HUES6 (cell line): ENCODE data around the gene SHC1.
A peak's percentile ranks its signal among the peaks of the same experiment; 100 is the strongest.

Experiments used
- H3K27ac ChIP-seq: 2 replicates; pipeline ENCODE4 v1.7.0; 2013; ENCODE audit warnings: low read depth, mild to moderate bottlenecking, low read length, inconsistent platforms
- H3K27me3 ChIP-seq: 2 replicates; pipeline ENCODE4 v1.6.1; 2013; ENCODE audit warnings: low read length; ENCODE audit not compliant: control insufficient read depth, insufficient read depth
- H3K36me3 ChIP-seq: 2 replicates; pipeline ENCODE4 v1.6.1; 2013; ENCODE audit warnings: low read length; ENCODE audit not compliant: control insufficient read depth, insufficient read depth
- H3K4me1 ChIP-seq: 2 replicates; pipeline ENCODE4 v1.6.1; 2013; ENCODE audit warnings: low read length; ENCODE audit not compliant: control insufficient read depth, insufficient read depth
- H3K4me3 ChIP-seq: 2 replicates; pipeline ENCODE4 v1.5.1; 2013; ENCODE audit warnings: low read depth, low read length
- H3K9ac ChIP-seq: one replicate; pipeline ENCODE4 v1.6.1; 2013; ENCODE audit warnings: mild to moderate bottlenecking, low read length
- H3K9me3 ChIP-seq: 2 replicates; pipeline ENCODE4 v1.6.1; 2013; ENCODE audit warnings: low read depth, low read length; ENCODE audit not compliant: control insufficient read depth, insufficient read depth

The SHC1 gene

GRCh38 chr1:154969246-154969645, 1.3 kb downstream of the SHC1 start:
- no peaks in the 10 kb centered on the region for H3K27me3 ChIP-seq
- H3K4me1 ChIP-seq, result peaks cover 23% of the 10 kb centered on the region
- peak overlapping the region; percentile 90 for H3K9ac ChIP-seq
- H3K27ac ChIP-seq, result no peak overlapping the region
- no peaks in the 10 kb centered on the region for H3K9me3 ChIP-seq
- H3K4me3 ChIP-seq, result peak overlapping the region; percentile 65
- peaks cover 45% of the 10 kb centered on the region for H3K36me3 ChIP-seq

- H3K9ac ChIP-seq, result peak overlapping the region; percentile 90
- H3K36me3 ChIP-seq, result peaks cover 50% of the 10 kb centered on the region
- peaks cover 23% of the 10 kb centered on the region for H3K4me1 ChIP-seq
Measured at GRCh38 chr1:154968731-154969130, 1.8 kb downstream of the SHC1 start.

GRCh38 chr1:154967331-154967950, 3.1 kb downstream of the SHC1 start:
- no peak overlapping the region for H3K9ac ChIP-seq
- H3K36me3 ChIP-seq, result peaks cover 59% of the 10 kb centered on the region
- no peaks in the 10 kb centered on the region for H3K27me3 ChIP-seq
- no peak overlapping the region for H3K27ac ChIP-seq
- H3K4me3 ChIP-seq, result no peak overlapping the region
- H3K9me3 ChIP-seq, result no peaks in the 10 kb centered on the region
- H3K4me1 ChIP-seq, result peaks cover 20% of the 10 kb centered on the region

More at GRCh38 chr1:154968731-154969130, 1.8 kb downstream of the SHC1 start:
- Histone ChIP-seq H3K27me3 (no peaks in the 10 kb centered on the region), H3K27ac (peak overlapping the region; percentile 18; the same call in 1 of the 2 replicates), H3K9me3 (no peaks in the 10 kb centered on the region), H3K4me3 (peak overlapping the region; percentile 65)

- Histone ChIP-seq H3K27ac (no peak overlapping the region), H3K9me3 (no peaks in the 10 kb centered on the region), H3K27me3 (no peaks in the 10 kb centered on the region), H3K4me1 (peaks cover 9% of the 10 kb centered on the region), H3K36me3 (peaks cover 59% of the 10 kb centered on the region), H3K4me3 (no peak overlapping the region), H3K9ac (no peak overlapping the region)
Measured at GRCh38 chr1:154966111-154966510, 4.4 kb downstream of the SHC1 start.

- Histone ChIP-seq H3K27ac (no peak overlapping the region), H3K9me3 (no peaks in the 10 kb centered on the region), H3K27me3 (no peaks in the 10 kb centered on the region), H3K9ac (no peak overlapping the region), H3K4me1 (peaks cover 14% of the 10 kb centered on the region), H3K4me3 (no peak overlapping the region), H3K36me3 (peaks cover 63% of the 10 kb centered on the region)
Measured at GRCh38 chr1:154964359-154964758, 6.2 kb downstream of the SHC1 start.

GRCh38 chr1:154963643-154964042, 6.9 kb downstream of the SHC1 start:
- Histone ChIP-seq H3K27ac (no peak overlapping the region), H3K4me3 (no peak overlapping the region), H3K9ac (no peak overlapping the region), H3K4me1 (peaks cover 9% of the 10 kb centered on the region), H3K27me3 (no peaks in the 10 kb centered on the region), H3K9me3 (no peaks in the 10 kb centered on the region), H3K36me3 (peaks cover 69% of the 10 kb centered on the region)

DNA sequence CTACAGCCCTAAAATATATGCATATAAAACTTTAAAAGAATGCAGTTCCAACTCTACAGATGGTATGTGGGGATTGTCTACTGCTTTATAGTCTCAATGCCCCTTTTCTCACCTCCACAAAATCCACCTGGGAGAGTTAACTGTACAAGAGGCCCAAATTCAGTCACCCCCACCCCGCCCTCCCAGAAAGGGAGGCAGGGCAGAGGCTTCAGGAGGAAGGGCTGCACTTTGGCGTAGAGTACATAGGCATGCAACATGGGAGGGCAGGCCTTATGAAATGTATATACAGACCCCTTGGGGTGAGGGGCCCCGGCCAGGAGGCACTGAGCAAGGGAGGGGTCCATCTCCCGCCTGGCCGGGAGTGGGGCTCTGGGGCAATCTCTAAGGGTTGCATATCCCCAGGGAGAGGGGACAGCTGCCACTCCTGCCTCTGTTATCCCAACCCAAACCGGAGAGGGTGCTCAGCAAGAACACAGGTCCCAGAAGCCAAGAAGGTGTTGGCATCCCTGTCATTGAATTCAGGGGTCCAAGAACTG, 7.7 kb downstream of the SHC1 start:
- no peak overlapping the region for H3K9ac ChIP-seq
- H3K4me1 ChIP-seq, result peaks cover 7% of the 10 kb centered on the region
- no peaks in the 10 kb centered on the region for H3K9me3 ChIP-seq
- no peaks in the 10 kb centered on the region for H3K27me3 ChIP-seq
- H3K27ac ChIP-seq, result no peak overlapping the region
- H3K36me3 ChIP-seq, result peaks cover 63% of the 10 kb centered on the region
- peak overlapping the region; percentile 82; the same call in 1 of the 2 replicates for H3K4me3 ChIP-seq

GRCh38 chr1:154962156-154962749, 8.3 kb downstream of the SHC1 start:
- Histone ChIP-seq H3K4me1 (peaks cover 13% of the 10 kb centered on the region), H3K36me3 (peaks cover 57% of the 10 kb centered on the region), H3K9ac (peak overlapping the region; percentile 95), H3K9me3 (no peaks in the 10 kb centered on the region), H3K4me3 (peak overlapping the region; percentile 82), H3K27ac (peak overlapping the region; percentile 94), H3K27me3 (no peaks in the 10 kb centered on the region)

- Histone ChIP-seq H3K27ac (peak within 1 kb of the TSS; percentile 94), H3K9ac (peak within 1 kb of the TSS; percentile 95), H3K4me1 (peaks cover 20% of the 10 kb centered on the region), H3K36me3 (peaks cover 49% of the 10 kb centered on the region), H3K27me3 (no peaks in the 10 kb centered on the region), H3K9me3 (no peaks in the 10 kb centered on the region), H3K4me3 (peak within 1 kb of the TSS; percentile 82)
Measured at GRCh38 chr1:154961207-154962155, 9.1 kb downstream of the SHC1 start, which contains the start of gene PYGO2. PYGO2 (minus strand) TSS chr1:154961782; CDS start chr1:154961576, 206 bp downstream.

DNA sequence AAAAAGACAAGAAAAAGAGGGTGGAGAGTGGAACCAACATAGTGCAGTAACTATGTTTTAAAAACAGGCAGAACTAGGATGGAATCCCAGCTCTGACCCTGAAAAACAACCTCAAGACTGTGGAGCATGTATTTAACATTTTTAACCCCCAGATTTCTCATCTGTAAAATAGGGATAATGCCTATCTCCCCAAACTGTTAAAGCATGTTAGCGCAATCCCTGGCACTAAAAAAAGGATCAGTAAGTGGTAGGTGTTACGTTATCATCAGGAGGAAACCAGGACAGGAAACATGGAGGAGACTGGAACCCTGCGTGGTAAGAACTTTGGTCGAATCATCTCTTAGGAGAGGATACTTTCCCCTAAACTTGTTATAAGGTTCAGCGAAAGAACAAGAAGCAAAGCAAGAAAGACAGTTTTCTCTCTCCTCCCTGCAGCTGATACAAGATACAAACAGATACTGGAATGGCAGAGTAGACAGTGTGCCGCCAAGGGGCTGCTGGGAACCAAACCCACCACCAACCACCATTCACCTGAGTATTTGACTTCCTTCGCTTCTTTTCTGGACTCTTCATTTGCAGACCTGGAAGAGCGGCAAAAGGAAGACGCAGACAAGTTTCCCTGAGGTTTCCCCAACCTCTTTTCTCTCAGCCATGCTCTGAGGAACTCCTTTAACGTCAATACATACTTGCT, 10.0 kb downstream of the SHC1 start:
- peak overlapping the region; percentile 95 for H3K9ac ChIP-seq
- H3K27me3 ChIP-seq, result no peaks in the 10 kb centered on the region
- no peaks in the 10 kb centered on the region for H3K9me3 ChIP-seq
- peaks cover 40% of the 10 kb centered on the region for H3K36me3 ChIP-seq
- H3K4me1 ChIP-seq, result peaks cover 23% of the 10 kb centered on the region
- H3K27ac ChIP-seq, result no peak overlapping the region
- H3K4me3 ChIP-seq, result peak overlapping the region; percentile 82
